HT-29 (cell line): Measurements from ENCODE around the gene MCAM. TPM values are rescaled to one million over a fixed set of nuclear protein-coding genes. Genes with fewer than 3 reads are reported as not detected.

Experiments
- DNase-seq: peaks from one replicate; pipeline ENCODE4 v3.0.0-alpha.2; 2015; ENCODE audit warnings: low spot score
- small RNA-seq: library from RNA; depleted of rRNA; stranded (forward); fragments of <200 nt; gene quantifications from one replicate; pipeline ENCODE3, GENCODE V24; 2014
- total RNA-seq: library from RNA; depleted of rRNA; stranded (reverse); fragments of >200 nt; shearing (Covaris generic); gene quantifications from 2 replicates; pipeline ENCODE4 v1.2.3, GENCODE V29; 2014; rRNA removed

The MCAM gene
- total RNA-seq, 1 experiment from 2014 or later: 9.9 TPM

GRCh38 chr11:119266063-119266462 is 50.9 kb downstream of the MCAM start:
- DNase-seq: no peak

GRCh38 chr11:119263352-119263940 is 53.5 kb downstream of the MCAM start:
- no peak for DNase-seq

DNA sequence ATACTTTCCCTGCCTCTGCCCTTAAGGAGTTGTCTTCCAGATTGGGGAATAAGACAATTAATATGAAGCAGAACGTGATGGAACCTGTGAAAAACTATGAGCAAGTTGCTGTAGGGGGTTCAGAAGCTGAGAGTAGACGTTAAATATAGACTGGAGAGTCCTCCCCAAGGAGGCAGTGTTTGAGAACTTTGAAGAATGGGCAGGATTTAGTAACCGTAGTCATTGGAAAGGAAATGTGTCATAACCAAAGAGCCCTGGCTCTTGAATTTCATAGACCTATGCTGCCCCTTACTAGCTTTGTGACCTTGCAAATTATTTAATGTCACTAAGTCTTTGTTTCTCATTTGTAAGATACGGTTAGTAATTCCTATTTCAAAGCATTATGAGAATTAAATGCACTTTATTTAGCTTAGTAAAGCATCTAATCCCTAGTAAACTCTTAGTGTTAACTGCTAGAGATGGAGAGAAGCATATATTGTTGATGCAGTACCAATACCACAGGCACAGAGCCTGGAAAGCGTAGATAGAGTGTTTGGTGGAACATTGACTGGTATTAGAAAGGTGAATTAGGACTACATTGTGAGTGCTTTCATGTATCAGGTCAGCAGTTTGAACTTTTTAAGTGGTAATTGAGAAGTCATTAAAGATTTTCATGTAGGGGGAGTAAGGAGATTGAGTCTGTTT is 54.1 kb downstream of the MCAM start:
- DNase-seq: no peak

- DNase-seq: no peak
These were observed 57.9 kb downstream of the MCAM start for GRCh38 chr11:119258983-119259382.

Small RNA genes lying within 50 kb of the gene (small RNA-seq; reads per million reads assigned to genes)
- gene RF01225 (not detected), gene RNU6-262P (not detected)

Other genes starting within 250 kb of the MCAM start
- 32.6 and 47.8 TPM in 2 replicates for gene VPS11, start 249.3 kb downstream of the MCAM start, total RNA-seq
- 21.9 and 25.1 TPM in 2 replicates for gene HMBS, start 232.2 kb downstream of the MCAM start, total RNA-seq
- 67.2 and 93.2 TPM in 2 replicates for gene DPAGT1, start 215.3 kb downstream of the MCAM start, total RNA-seq
- gene C2CD2L, start 209.8 kb downstream of the MCAM start, total RNA-seq: 31.9 and 40.4 TPM in 2 replicates
- 15.5 and 16.9 TPM in 2 replicates for gene HINFP, start 195.6 kb downstream of the MCAM start, total RNA-seq
- not detected in 2 replicates for gene ABCG4, start 168.1 kb downstream of the MCAM start, total RNA-seq
- 13.1 and 21.1 TPM in 2 replicates for gene NLRX1, start 148.4 kb downstream of the MCAM start, total RNA-seq
- 1.8 TPM in 2 replicates for gene NHERF4, start 131.7 kb downstream of the MCAM start, total RNA-seq
- gene CBL, start 110.8 kb downstream of the MCAM start, total RNA-seq: 6.5 and 8.3 TPM in 2 replicates
- gene RNF26, start 17.4 kb upstream of the MCAM start, total RNA-seq: 13.3 and 14.8 TPM in 2 replicates
- 0.47 and 0.56 TPM in 2 replicates for gene C1QTNF5, start 23.8 kb upstream of the MCAM start, total RNA-seq
- gene MFRP, start 29.6 kb upstream of the MCAM start, total RNA-seq: not detected in 2 replicates
- gene USP2, start 64.6 kb upstream of the MCAM start, total RNA-seq: 2.2 and 4.4 TPM in 2 replicates
- 0.18 and 0.25 TPM in 2 replicates for gene THY1, start 106.0 kb upstream of the MCAM start, total RNA-seq